ENCODE results near the gene EEA1.

- TF ChIP-seq POLR2A (IDR thresholded peaks at IDR 0.05) (no peak), CTCF (IDR thresholded peaks at IDR 0.05) (peak in 2 of 3 donors; percentile 41 to 46), EP300 (IDR thresholded peaks at IDR 0.05) (no peak)
Observed at GRCh38 chr12:92784797-92785562, 144.1 kb downstream of the EEA1 start.
